ENCODE data around the gene TCAIM. TPM values are rescaled to one million over a fixed set of nuclear protein-coding genes. Genes with fewer than 3 reads are reported as not detected.

The TCAIM gene
- total and polyA plus RNA-seq, 2 of the 4 experiments (the other 2 are of a cell fraction) = 11.0 to 21.5 TPM

GRCh38 chr3:44363591-44363990 lies 25.0 kb downstream of the TCAIM start:
- no peaks in the 10 kb centered on the region for H3K4me1 ChIP-seq (ENCODE audit: control insufficient read depth, insufficient read depth, low read length)
- H3K9me3 ChIP-seq (ENCODE audit: control insufficient read depth, insufficient read depth, low read length) = no peaks in the 10 kb centered on the region
- H2BK5ac ChIP-seq (ENCODE audit: low read depth, low read length, poor library complexity, severe bottlenecking) = no peak overlapping the region
- dilution Hi-C loops (cut with HindIII; ENCODE audit: low sequenced_read_pairs, unreplicated experiment) (no loop called here), intact Hi-C loops (cut with micrococcal nuclease) (no loop called here), in situ Hi-C loops (cut with MboI; ENCODE audit: low sequenced_read_pairs) (no loop called here)
- no peak overlapping the region for H4K91ac ChIP-seq (ENCODE audit: insufficient read depth, low read depth, low read length)
- POLR2A ChIA-PET (ENCODE audit: unreplicated experiment) = no interaction called here
- 0 out of 2 replicates have a peak, but pooled peaks cover 2% of the 10 kb centered on the region for H3K9me1 ChIP-seq (ENCODE audit: insufficient read depth, low read length)
- no peak overlapping the region for H3K23ac ChIP-seq (ENCODE audit: low read depth, low read length)
- H3K4me3 ChIP-seq (ENCODE audit: insufficient read depth, low read depth, low read length) = no peak overlapping the region
- H3K79me1 ChIP-seq (ENCODE audit: low read depth in 1 of 2, low read length in 2 of 2) = peaks cover 3 to 4% of the 10 kb centered on the region in 2 experiments; a peak in 3 of 4 replicates
- H4K20me1 ChIP-seq (ENCODE audit: insufficient read depth, low read length) = no peaks in the 10 kb centered on the region
- no peak overlapping the region for H3K4ac ChIP-seq (ENCODE audit: low read depth, low read length)
- no peak overlapping the region for H2AK9ac ChIP-seq (replicated peaks; ENCODE audit: low read depth, low read length, poor library complexity)
- H4K5ac ChIP-seq (ENCODE audit: low read depth, low read length) = no peak overlapping the region
- ATAC-seq (ENCODE audit: low read depth) = no peak
- CTCF ChIA-PET = no interaction called here
- TF ChIP-seq POLR2A (IDR thresholded peaks at IDR 0.05; ENCODE audit: low read depth, low read length) = no peak
- no peak for TF ChIP-seq MAFK (IDR thresholded peaks at IDR 0.05; ENCODE audit: low read depth, low read length)
- no peak for TF ChIP-seq CEBPB (IDR thresholded peaks at IDR 0.05; ENCODE audit: low read depth, low read length)
- H4K8ac ChIP-seq (ENCODE audit: low read depth in 2 of 2, low read length in 2 of 2) = no peak overlapping the region
- no peak for DNase-seq
- H2AFZ ChIP-seq (replicated peaks; ENCODE audit: low read length, poor library complexity) = no peak overlapping the region
- H3K36me3 ChIP-seq (ENCODE audit: control insufficient read depth, insufficient read depth, low read length) = peaks cover 7% of the 10 kb centered on the region
- H3K18ac ChIP-seq (ENCODE audit: low read depth, low read length) = no peak overlapping the region
- H3K56ac ChIP-seq (ENCODE audit: extremely low read depth, insufficient read depth, low read length) = no peak overlapping the region
- no peaks in the 10 kb centered on the region for H3K27me3 ChIP-seq (ENCODE audit: control insufficient read depth, insufficient read depth, low read length)
- H3K4me2 ChIP-seq (ENCODE audit: low read depth, low read length) = no peak overlapping the region
- H3K9ac ChIP-seq (ENCODE audit: low read depth, low read length) = no peak overlapping the region
- H2AK5ac ChIP-seq (ENCODE audit: low read depth, low read length) = no peak overlapping the region
- no TSS peak for BruUV-seq (replicated peaks)
- H2BK120ac ChIP-seq (ENCODE audit: low read depth, low read length) = no peak overlapping the region
- no peak overlapping the region for H3K14ac ChIP-seq (replicated peaks; ENCODE audit: low read depth, low read length)
- no peak overlapping the region for H3K27ac ChIP-seq (ENCODE audit: insufficient read depth, low read length)
- H2BK15ac ChIP-seq (ENCODE audit: low read depth, low read length) = no peak overlapping the region
- H2BK20ac ChIP-seq (ENCODE audit: low read depth, low read length) = no peak overlapping the region
- WGBS, 2 experiments (ENCODE audit: extremely low coverage in 2 of 2, insufficient read length in 1 of 2) = no CpG with 5 or more reads among the region's 2 CpGs
